GM12878 (cell line): ENCODE measurements around the gene NPRL2. TPM values are rescaled to one million over a fixed set of nuclear protein-coding genes. Genes with fewer than 3 reads are reported as not detected.

ENCODE experiments used
- ATF7 ChIP-seq: fragments of 450-650 bp; IDR thresholded peaks from 2 replicates; pipeline ENCODE4 v1.6.1; 2016; ENCODE audit warnings: low read depth, mild to moderate bottlenecking
- CHD2 ChIP-seq: IDR thresholded peaks from 2 replicates; pipeline ENCODE4 v1.6.1; 2011; ENCODE audit warnings: low read depth, low read length, improper control_type of control experiment, borderline replicate concordance
- ESRRA ChIP-seq: IDR thresholded peaks from 2 replicates; pipeline ENCODE4 v1.6.1; 2012; ENCODE audit warnings: mild to moderate bottlenecking, low read length, improper control_type of control experiment
- IKZF2 ChIP-seq, 2 experiments: fragments of 450-650 bp; IDR thresholded peaks; 2 replicates each; pipeline ENCODE4 v1.6.1; 2017; ENCODE audit warnings: mild to moderate bottlenecking in 2 of 2, moderate library complexity in 2 of 2
- JUNB ChIP-seq: IDR thresholded peaks from 2 replicates; pipeline ENCODE4 v1.6.1; 2016; ENCODE audit warnings: antibody characterized with exemption, mild to moderate bottlenecking
- KDM1A ChIP-seq: fragments of 200-600 bp; sonication (generic); IDR thresholded peaks from 2 replicates; pipeline ENCODE4 v1.6.1; 2016; ENCODE audit warnings: borderline replicate concordance
- MEF2A ChIP-seq: IDR thresholded peaks from 2 replicates; pipeline ENCODE4 v1.6.1; 2011; ENCODE audit warnings: low read depth, mild to moderate bottlenecking, low read length, moderate library complexity; ENCODE audit not compliant: insufficient read depth
- NBN ChIP-seq: fragments of 450-650 bp; IDR thresholded peaks from 2 replicates; pipeline ENCODE4 v1.6.1; 2016
- NFYA ChIP-seq: IDR thresholded peaks from 2 replicates; pipeline ENCODE4 v1.6.1; 2011; ENCODE audit warnings: low read depth, mild to moderate bottlenecking, low read length, improper control_type of control experiment, borderline replicate concordance
- POLR2AphosphoS2 ChIP-seq: IDR thresholded peaks from 2 replicates; pipeline ENCODE4 v1.6.1; 2011; ENCODE audit warnings: low read depth, mild to moderate bottlenecking, low read length, improper control_type of control experiment, moderate library complexity
- PRDM15 ChIP-seq: fragments of 450-650 bp; formaldehyde crosslinking; IDR thresholded peaks from 2 replicates; pipeline ENCODE4 v1.4.0; 2020; ENCODE audit warnings: mild to moderate bottlenecking, moderate library complexity
- RBBP5 ChIP-seq: fragments of 200-600 bp; sonication (generic); conservative IDR thresholded peaks from 2 replicates; pipeline ENCODE4 v1.6.1; 2016
- SPI1 ChIP-seq: IDR thresholded peaks from 2 replicates; pipeline ENCODE4 v1.6.1; 2011; ENCODE audit warnings: low read depth, mild to moderate bottlenecking, low read length, moderate library complexity, borderline replicate concordance; ENCODE audit not compliant: insufficient read depth
- SRF ChIP-seq, 2 experiments: IDR thresholded peaks; 2 replicates each; pipeline ENCODE4 v1.6.1; 2011; ENCODE audit warnings: low read depth in 2 of 2, low read length in 2 of 2, mild to moderate bottlenecking in 1 of 2, moderate library complexity in 1 of 2
- STAT3 ChIP-seq: IDR thresholded peaks from 2 replicates; pipeline ENCODE4 v1.6.1; 2011; ENCODE audit warnings: low read depth, low read length, improper control_type of control experiment
- WRNIP1 ChIP-seq: IDR thresholded peaks from 2 replicates; pipeline ENCODE4 v1.6.1; 2011; ENCODE audit warnings: low read depth, low read length, improper control_type of control experiment, borderline replicate concordance
- ZNF274 ChIP-seq: IDR thresholded peaks from one replicate; pipeline ENCODE4 v1.8.0; 2011; ENCODE audit not compliant: insufficient read length, insufficient read depth
- ZNF622 ChIP-seq: fragments of 450-650 bp; IDR thresholded peaks from 2 replicates; pipeline ENCODE4 v1.6.1; 2017; ENCODE audit warnings: mild to moderate bottlenecking, inconsistent platforms
- polyA plus RNA-seq, 11 experiments: library from polyadenylated mRNA; depleted of rRNA in 4 of 11; unstranded in 6 of 11; stranded (reverse) in 5 of 11; fragments of >200 nt; fragmentation: Nextera tagmentation in 4 of 11; fragmentation: Illumina TruSeq in 1 of 11; extraction: Ambion mirVana in 4 of 11; extraction: Trizol in 1 of 11; gene quantifications; 1 replicate in 1 of 11; 2 replicates in 10 of 11; pipeline versions ENCODE4 v1.2.1 to v1.2.3, GENCODE V29; 2011 to 2016; ENCODE audit warnings: inconsistent platforms in 2 of 11, missing spikeins in 2 of 11, low read depth in 1 of 11
- total RNA-seq, 4 experiments: library from RNA; depleted of rRNA in 3 of 4; stranded (reverse); fragments of >200 nt in 3 of 4; fragmentation: Illumina TruSeq in 1 of 4; extraction: Trizol in 1 of 4; gene quantifications; 2 replicates each; pipeline versions ENCODE4 v1.2.1 to v1.2.3, GENCODE V29; 2013 to 2021
- TF ChIP-seq, protein P1 (sequence below): IDR thresholded peaks from 2 replicates; pipeline ENCODE4 v1.6.1; 2012; ENCODE audit warnings: low read depth, low read length, improper control_type of control experiment
- TF ChIP-seq, protein P2 (sequence below): IDR thresholded peaks from 2 replicates; pipeline ENCODE4 v1.6.1; 2012; ENCODE audit warnings: mild to moderate bottlenecking, low read depth, low read length
- TF ChIP-seq, protein P3 (sequence below): fragments of 450-650 bp; IDR thresholded peaks from 2 replicates; pipeline ENCODE4 v1.6.1; 2017; ENCODE audit warnings: borderline replicate concordance

The NPRL2 gene
- total and polyA plus RNA-seq, 10 of the 15 experiments (the other 5 are each of a cell fraction or from before 2014, with no cell fraction given) = 17.8 to 54.2 (median 32.9) TPM

- TF ChIP-seq STAT3 = no peak
- TF ChIP-seq SRF (IDR thresholded peaks at IDR 0.05; ENCODE audit: low read depth in 2 of 2, low read length in 2 of 2) = peak in 1 of 2 experiments; percentile 78; a peak in 2 of 4 replicates
- no peak for TF ChIP-seq PRDM15 (CRISPR knock-in tag)
- TF ChIP-seq, protein P1, sequence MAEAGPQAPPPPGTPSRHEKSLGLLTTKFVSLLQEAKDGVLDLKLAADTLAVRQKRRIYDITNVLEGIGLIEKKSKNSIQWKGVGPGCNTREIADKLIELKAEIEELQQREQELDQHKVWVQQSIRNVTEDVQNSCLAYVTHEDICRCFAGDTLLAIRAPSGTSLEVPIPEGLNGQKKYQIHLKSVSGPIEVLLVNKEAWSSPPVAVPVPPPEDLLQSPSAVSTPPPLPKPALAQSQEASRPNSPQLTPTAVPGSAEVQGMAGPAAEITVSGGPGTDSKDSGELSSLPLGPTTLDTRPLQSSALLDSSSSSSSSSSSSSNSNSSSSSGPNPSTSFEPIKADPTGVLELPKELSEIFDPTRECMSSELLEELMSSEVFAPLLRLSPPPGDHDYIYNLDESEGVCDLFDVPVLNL = peak; percentile 5; the same call in 1 of the 2 replicates
- no peak for TF ChIP-seq ZNF622
- TF ChIP-seq POLR2AphosphoS2 = peak; percentile 92
- no peak for TF ChIP-seq JUNB
- TF ChIP-seq ATF7 = no peak; the same call in none of the 2 replicates
- no peak for TF ChIP-seq KDM1A
- TF ChIP-seq WRNIP1 = no peak
- no peak for TF ChIP-seq ZNF274
- no peak for TF ChIP-seq IKZF2 (IDR thresholded peaks at IDR 0.05)
- peak; percentile 80; the same call in 1 of the 2 replicates for TF ChIP-seq CHD2
- TF ChIP-seq MEF2A = no peak
- no peak for TF ChIP-seq SPI1
- TF ChIP-seq, protein P2, sequence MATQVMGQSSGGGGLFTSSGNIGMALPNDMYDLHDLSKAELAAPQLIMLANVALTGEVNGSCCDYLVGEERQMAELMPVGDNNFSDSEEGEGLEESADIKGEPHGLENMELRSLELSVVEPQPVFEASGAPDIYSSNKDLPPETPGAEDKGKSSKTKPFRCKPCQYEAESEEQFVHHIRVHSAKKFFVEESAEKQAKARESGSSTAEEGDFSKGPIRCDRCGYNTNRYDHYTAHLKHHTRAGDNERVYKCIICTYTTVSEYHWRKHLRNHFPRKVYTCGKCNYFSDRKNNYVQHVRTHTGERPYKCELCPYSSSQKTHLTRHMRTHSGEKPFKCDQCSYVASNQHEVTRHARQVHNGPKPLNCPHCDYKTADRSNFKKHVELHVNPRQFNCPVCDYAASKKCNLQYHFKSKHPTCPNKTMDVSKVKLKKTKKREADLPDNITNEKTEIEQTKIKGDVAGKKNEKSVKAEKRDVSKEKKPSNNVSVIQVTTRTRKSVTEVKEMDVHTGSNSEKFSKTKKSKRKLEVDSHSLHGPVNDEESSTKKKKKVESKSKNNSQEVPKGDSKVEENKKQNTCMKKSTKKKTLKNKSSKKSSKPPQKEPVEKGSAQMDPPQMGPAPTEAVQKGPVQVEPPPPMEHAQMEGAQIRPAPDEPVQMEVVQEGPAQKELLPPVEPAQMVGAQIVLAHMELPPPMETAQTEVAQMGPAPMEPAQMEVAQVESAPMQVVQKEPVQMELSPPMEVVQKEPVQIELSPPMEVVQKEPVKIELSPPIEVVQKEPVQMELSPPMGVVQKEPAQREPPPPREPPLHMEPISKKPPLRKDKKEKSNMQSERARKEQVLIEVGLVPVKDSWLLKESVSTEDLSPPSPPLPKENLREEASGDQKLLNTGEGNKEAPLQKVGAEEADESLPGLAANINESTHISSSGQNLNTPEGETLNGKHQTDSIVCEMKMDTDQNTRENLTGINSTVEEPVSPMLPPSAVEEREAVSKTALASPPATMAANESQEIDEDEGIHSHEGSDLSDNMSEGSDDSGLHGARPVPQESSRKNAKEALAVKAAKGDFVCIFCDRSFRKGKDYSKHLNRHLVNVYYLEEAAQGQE = no peak
- TF ChIP-seq, protein P3, sequence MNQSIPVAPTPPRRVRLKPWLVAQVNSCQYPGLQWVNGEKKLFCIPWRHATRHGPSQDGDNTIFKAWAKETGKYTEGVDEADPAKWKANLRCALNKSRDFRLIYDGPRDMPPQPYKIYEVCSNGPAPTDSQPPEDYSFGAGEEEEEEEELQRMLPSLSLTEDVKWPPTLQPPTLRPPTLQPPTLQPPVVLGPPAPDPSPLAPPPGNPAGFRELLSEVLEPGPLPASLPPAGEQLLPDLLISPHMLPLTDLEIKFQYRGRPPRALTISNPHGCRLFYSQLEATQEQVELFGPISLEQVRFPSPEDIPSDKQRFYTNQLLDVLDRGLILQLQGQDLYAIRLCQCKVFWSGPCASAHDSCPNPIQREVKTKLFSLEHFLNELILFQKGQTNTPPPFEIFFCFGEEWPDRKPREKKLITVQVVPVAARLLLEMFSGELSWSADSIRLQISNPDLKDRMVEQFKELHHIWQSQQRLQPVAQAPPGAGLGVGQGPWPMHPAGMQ = no peak
- TF ChIP-seq NFYA = no peak
- no peak for TF ChIP-seq RBBP5
- peak; percentile 53; the same call in 1 of the 2 replicates for TF ChIP-seq ESRRA
- TF ChIP-seq NBN = peak; percentile 83; the same call in 1 of the 2 replicates
Observed at GRCh38 chr3:50350527-50351322, at the start of gene NPRL2, which contains the start of gene CYB561D2 (continued).
